Measurements from ENCODE around the gene PGGHG.
"Not testable (repeated sequence)": the region's sequence is repeated elsewhere in the genome, so short reads cannot be mapped to it uniquely, and the experiment has no call there.

PGGHG gene

GRCh38 chr11:288478-289397, at the start of gene PGGHG:
PGGHG (plus strand) TSS chr11:289126; CDS start chr11:289817, 691 bp downstream.
- DNase-seq: peak; percentile 39

- no peak for DNase-seq
Observed at GRCh38 chr11:240315-240714, 48.6 kb upstream of the PGGHG start.

DNA sequence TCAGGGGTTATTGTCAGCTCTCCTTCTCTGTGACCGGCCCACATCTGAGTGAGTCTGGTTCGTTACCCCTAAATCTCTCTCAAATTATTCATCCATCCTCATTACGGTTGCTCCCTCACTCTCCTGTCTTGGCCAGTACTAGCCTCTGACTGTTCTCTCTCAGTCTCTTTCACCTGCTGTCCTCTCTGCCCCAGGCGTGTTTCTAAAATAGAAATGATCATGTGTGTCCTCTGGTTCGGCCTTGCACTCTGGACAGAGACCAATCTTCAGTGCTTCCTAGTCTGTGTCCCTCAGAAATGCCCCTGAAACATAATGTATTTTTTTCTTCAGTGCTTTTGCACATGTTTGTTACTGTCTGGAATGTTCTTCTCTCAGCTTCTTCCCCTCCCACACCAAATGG, 47.3 kb upstream of the PGGHG start:
- no peak for DNase-seq

- DNase-seq: no peak
Observed at GRCh38 chr11:244376-244775, 44.5 kb upstream of the PGGHG start.

- DNase-seq: no peak
Observed at GRCh38 chr11:249062-249461, 39.9 kb upstream of the PGGHG start.

- no peak for DNase-seq
Observed at GRCh38 chr11:250274-250673, 38.7 kb upstream of the PGGHG start.

- DNase-seq: peak; percentile 79 to 84
Observed at GRCh38 chr11:250740-251299, 38.1 kb upstream of the PGGHG start.

GRCh38 chr11:251550-251949, 37.4 kb upstream of the PGGHG start:
- DNase-seq: no peak

GRCh38 chr11:252666-253065, 36.3 kb upstream of the PGGHG start:
- no peak for DNase-seq

- DNase-seq: no peak
Observed at GRCh38 chr11:253160-253885, 35.6 kb upstream of the PGGHG start.

DNA sequence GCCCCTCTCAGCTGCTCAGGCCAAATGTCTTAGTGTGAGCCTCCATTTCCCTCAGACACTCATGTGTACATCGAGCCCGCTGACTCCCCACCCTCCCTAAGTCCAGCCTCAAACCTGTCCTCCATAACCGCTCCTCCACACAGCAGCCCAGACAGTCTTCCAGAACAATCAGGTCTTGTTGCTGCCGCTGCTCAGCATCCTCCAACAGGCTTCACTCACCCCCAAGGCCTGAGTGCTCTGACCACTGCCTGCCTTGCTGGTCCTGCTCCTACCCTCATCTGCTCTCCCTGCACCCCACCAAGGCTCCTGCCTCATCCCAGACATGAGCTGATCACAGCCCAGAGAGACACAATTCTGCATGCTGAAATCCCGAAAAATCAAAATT, 35.0 kb upstream of the PGGHG start:
- DNase-seq: no peak

DNA sequence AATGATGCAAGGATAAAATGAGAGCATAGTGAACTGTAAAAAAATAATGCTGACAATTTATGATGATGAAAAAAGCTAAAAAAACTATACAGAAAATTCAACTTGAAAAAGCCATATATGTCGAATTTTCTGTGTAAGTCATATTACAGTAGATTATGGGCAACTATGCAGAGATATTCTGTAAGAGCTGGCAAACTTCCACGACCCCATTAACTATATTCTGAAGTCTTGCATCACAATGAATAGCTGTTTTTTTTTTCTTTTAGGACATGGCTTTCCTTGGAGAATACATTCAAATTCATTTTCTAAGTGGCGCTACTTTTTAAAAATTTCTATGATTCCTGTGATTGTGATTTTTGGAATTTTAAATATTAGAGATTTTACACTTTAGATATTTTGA, 33.8 kb upstream of the PGGHG start:
- DNase-seq: no peak

GRCh38 chr11:255816-256215, 33.1 kb upstream of the PGGHG start:
- no peak for DNase-seq

DNA sequence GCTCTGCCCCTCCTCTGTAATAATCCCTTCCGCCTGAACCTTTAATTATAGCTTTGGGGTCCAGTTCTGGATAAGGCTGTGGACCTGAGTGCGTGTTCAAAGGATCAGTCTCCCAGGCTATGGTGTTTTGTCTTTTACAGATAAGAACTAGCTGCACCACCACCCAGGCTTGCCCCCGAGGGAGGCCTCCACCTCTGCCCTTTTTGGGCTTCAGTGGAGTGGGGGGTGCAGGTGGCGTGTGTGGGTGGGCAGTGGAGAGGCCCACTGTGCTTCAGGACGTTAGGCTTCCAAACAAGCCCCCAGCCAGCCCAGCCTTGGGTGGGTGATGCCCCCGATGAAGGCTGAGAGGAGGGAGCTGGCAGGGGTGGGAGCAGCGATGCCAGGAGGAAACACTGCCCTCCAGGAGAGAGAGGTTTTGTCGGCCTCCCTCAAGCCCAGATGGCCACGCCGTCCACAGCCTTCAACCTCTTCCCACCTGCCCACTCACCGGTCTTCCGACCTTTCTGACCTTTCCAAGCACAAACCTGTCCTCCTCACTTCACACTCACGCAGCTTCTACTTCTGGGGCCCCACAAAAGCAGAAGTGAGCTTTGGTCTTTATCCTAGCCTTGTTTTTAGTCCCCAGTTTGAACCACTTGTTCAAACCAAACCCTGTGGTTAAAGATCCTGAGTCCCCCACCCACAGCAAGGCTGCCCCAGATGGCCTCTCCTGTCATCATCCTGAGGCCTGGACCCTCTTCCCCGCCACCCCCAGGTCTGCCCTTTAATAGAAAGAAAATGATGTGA, 31.8 kb upstream of the PGGHG start:
- DNase-seq: no peak

DNA sequence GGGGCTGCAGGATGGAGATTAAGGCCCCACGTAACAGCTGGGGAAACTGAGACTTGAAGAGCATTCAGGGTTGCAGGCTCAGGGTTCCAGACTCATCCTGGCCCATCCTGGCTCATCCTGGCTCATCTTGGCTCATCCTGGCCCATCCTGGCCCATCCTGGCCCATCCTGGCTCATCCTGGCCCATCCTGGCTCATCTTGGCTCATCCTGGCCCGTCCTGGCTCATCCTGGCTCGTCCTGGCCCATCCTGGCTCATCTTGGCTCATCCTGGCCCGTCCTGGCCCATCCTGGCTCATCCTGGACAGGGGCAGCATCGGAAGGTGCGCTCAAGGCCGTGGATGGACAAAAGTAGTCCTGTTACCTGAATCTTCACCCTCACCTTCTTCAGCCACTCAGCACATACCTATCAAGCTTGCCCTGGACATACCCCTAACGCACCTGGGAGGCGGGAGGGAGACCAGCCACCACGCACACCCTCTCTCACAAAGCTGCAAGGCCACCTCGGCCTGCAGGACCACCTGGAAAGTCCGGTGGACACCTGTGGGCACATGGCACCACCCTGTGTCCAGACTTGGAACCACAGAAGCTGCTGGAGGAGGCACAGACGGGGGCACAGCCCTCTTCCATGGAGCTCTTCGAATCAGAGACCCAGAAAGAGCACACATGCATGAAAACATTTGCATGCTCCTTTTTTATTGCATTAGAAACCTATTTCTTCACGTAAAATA, 31.0 kb upstream of the PGGHG start:
- DNase-seq: no peak

GRCh38 chr11:259413-259812, 29.5 kb upstream of the PGGHG start:
- DNase-seq: no peak

- no peak for DNase-seq
Observed at GRCh38 chr11:261624-262023, 27.3 kb upstream of the PGGHG start.

DNA sequence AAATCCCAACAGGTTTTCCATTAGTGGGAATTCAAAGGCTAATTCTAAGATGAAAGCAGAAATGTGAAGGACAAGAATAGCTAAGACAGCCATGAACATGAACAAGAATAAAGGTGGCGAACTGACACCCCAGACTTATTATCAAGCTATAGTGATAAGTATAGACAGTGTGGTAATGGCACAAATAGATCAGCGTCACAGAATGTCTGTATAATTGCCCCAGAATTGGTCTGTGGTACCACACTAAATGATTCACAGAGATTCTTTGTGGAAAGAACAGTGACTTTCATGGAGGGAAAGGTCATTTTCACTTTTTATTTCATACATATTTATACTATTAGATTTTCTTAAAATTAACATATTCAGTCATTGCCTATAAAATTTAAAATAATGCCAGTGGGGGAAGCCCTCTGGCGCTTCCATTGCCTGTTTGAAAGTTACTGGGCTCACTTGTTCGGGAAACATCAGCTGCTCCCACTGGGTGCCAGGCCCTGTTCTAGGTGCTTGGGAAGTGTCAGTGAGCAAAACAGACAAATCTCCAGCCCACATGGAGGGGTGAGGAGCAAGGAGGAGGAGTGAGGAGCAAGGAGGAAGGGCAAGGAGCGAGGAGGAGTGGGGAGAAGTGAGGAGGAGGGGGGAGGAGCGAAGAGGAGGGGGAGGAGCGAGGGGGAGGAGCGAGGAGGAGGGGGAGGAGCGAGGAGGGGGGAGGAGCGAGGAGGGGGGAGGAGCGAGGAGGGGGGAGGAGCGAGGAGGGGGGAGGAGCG, 22.1 kb upstream of the PGGHG start:
- DNase-seq: no peak

- DNase-seq: no peak
Observed at GRCh38 chr11:267491-267994, 21.4 kb upstream of the PGGHG start.

GRCh38 chr11:268716-269145, 20.2 kb upstream of the PGGHG start:
- not testable (repeated sequence) for DNase-seq

Measured in activated CD4-positive, alpha-beta T cell treated with anti-CD3 and anti-CD28 coated beads, Interleukin-2, amount 50 U/mL, for 4 hours (primary cell).